NT2/D1 (cell line): ENCODE data around the gene LHX5.

Experiments used
- SUZ12 ChIP-seq: IDR thresholded peaks from 2 replicates; pipeline ENCODE4 v1.6.1; 2011; ENCODE audit not compliant: insufficient read length, insufficient read depth; ENCODE audit errors: extremely low read depth
- YY1 ChIP-seq: IDR thresholded peaks from 2 replicates; pipeline ENCODE4 v1.6.1; 2011; ENCODE audit not compliant: insufficient read length, insufficient read depth

GRCh38 chr12:113439301-113439597, 32.4 kb downstream of the LHX5 start:
- TF ChIP-seq SUZ12 (no peak), YY1 (no peak)
